Activated naive CD8-positive, alpha-beta T cell treated with anti-CD3 and anti-CD28 coated beads for 36 hours (primary cell): ENCODE results near the gene ESRP2. TPM values are rescaled to one million over a fixed set of nuclear protein-coding genes. Genes with fewer than 3 reads are reported as not detected.

Experiments used
- DNase-seq: peaks from one replicate; pipeline ENCODE4 v3.0.0; 2021
- H3K27ac Mint-ChIP-seq: one replicate; pipeline ENCODE4 v1.8.0; 2022; ENCODE audit warnings: mild to moderate bottlenecking, moderate library complexity, mixed read lengths
- H3K27me3 Mint-ChIP-seq: one replicate; pipeline ENCODE4 v1.8.0; 2022; ENCODE audit warnings: mild to moderate bottlenecking, mixed read lengths
- H3K36me3 Mint-ChIP-seq: one replicate; pipeline ENCODE4 v1.8.0; 2021; ENCODE audit warnings: mild to moderate bottlenecking, mixed read lengths
- H3K4me1 Mint-ChIP-seq: one replicate; pipeline ENCODE4 v1.8.0; 2021; ENCODE audit warnings: mixed read lengths
- H3K4me3 Mint-ChIP-seq: one replicate; pipeline ENCODE4 v1.8.0; 2022; ENCODE audit warnings: mild to moderate bottlenecking, moderate library complexity, mixed read lengths
- H3K9me3 Mint-ChIP-seq: one replicate; pipeline ENCODE4 v1.8.0; 2022; ENCODE audit warnings: mixed read lengths
- total RNA-seq, 2 experiments: library from RNA; stranded (reverse); gene quantifications; one replicate each; pipeline ENCODE4 v1.2.3, GENCODE V29; 2021

Gene ESRP2
- total RNA-seq, 2 experiments from 2014 or later: 0.92 to 1.2 TPM

GRCh38 chr16:68251832-68252231 lies 15.9 kb upstream of the ESRP2 start:
- H3K4me3 Mint-ChIP-seq: no peak overlapping the region
- no peak overlapping the region for H3K27ac Mint-ChIP-seq
- H3K27me3 Mint-ChIP-seq: no peaks in the 10 kb centered on the region

GRCh38 chr16:68250951-68251350 lies 15.0 kb upstream of the ESRP2 start:
- Mint-ChIP-seq H3K27me3 (no peaks in the 10 kb centered on the region), H3K4me1 (peaks cover 20% of the 10 kb centered on the region), H3K36me3 (no peaks in the 10 kb centered on the region), H3K9me3 (no peaks in the 10 kb centered on the region), H3K27ac (peak overlapping the region; percentile 54), H3K4me3 (no peak overlapping the region)
- no peak for DNase-seq

More at GRCh38 chr16:68251832-68252231, 15.9 kb upstream of the ESRP2 start:
- H3K9me3 Mint-ChIP-seq: no peaks in the 10 kb centered on the region
- peaks cover 11% of the 10 kb centered on the region for H3K4me1 Mint-ChIP-seq
- DNase-seq: no peak
- peaks cover 2% of the 10 kb centered on the region for H3K36me3 Mint-ChIP-seq

- no peak for DNase-seq
- Mint-ChIP-seq H3K27me3 (no peaks in the 10 kb centered on the region), H3K36me3 (no peaks in the 10 kb centered on the region), H3K27ac (no peak overlapping the region), H3K4me3 (no peak overlapping the region), H3K4me1 (peaks cover 26% of the 10 kb centered on the region), H3K9me3 (no peaks in the 10 kb centered on the region)
Observed at GRCh38 chr16:68249371-68249770, 13.4 kb upstream of the ESRP2 start.

- no peaks in the 10 kb centered on the region for H3K36me3 Mint-ChIP-seq
- no peaks in the 10 kb centered on the region for H3K27me3 Mint-ChIP-seq
- no peak overlapping the region for H3K27ac Mint-ChIP-seq
- peaks cover 26% of the 10 kb centered on the region for H3K4me1 Mint-ChIP-seq
- no peak for DNase-seq
- H3K4me3 Mint-ChIP-seq: no peak overlapping the region
- H3K9me3 Mint-ChIP-seq: no peaks in the 10 kb centered on the region
Observed at GRCh38 chr16:68247932-68248331, 12.0 kb upstream of the ESRP2 start.

- Mint-ChIP-seq H3K4me1 (peaks cover 26% of the 10 kb centered on the region), H3K4me3 (no peak overlapping the region), H3K27me3 (no peaks in the 10 kb centered on the region), H3K36me3 (no peaks in the 10 kb centered on the region), H3K9me3 (no peaks in the 10 kb centered on the region), H3K27ac (no peak overlapping the region)
- no peak for DNase-seq
Observed at GRCh38 chr16:68247400-68247799, 11.5 kb upstream of the ESRP2 start.

GRCh38 chr16:68246666-68247065 lies 10.7 kb upstream of the ESRP2 start:
- H3K4me3 Mint-ChIP-seq: no peak overlapping the region
- H3K36me3 Mint-ChIP-seq: no peaks in the 10 kb centered on the region
- H3K4me1 Mint-ChIP-seq: peaks cover 24% of the 10 kb centered on the region
- no peaks in the 10 kb centered on the region for H3K27me3 Mint-ChIP-seq
- no peaks in the 10 kb centered on the region for H3K9me3 Mint-ChIP-seq
- DNase-seq: no peak
- H3K27ac Mint-ChIP-seq: no peak overlapping the region

GRCh38 chr16:68246121-68246520 lies 10.2 kb upstream of the ESRP2 start:
- H3K9me3 Mint-ChIP-seq: no peaks in the 10 kb centered on the region
- no peaks in the 10 kb centered on the region for H3K36me3 Mint-ChIP-seq
- H3K4me3 Mint-ChIP-seq: peak overlapping the region; percentile 98
- peaks cover 24% of the 10 kb centered on the region for H3K4me1 Mint-ChIP-seq
- no peak for DNase-seq
- H3K27ac Mint-ChIP-seq: no peak overlapping the region
- no peaks in the 10 kb centered on the region for H3K27me3 Mint-ChIP-seq

GRCh38 chr16:68244903-68245853 lies 9.3 kb upstream of the ESRP2 start, which contains the start of gene PLA2G15:
TSS of gene PLA2G15 (plus strand) at chr16:68245373. CDS start at chr16:68245427, 54 bp downstream.
- Mint-ChIP-seq H3K27ac (peak within 1 kb of the TSS; percentile 57), H3K36me3 (no peaks in the 10 kb centered on the region), H3K9me3 (no peaks in the 10 kb centered on the region), H3K4me3 (peak within 1 kb of the TSS; percentile 98), H3K27me3 (no peaks in the 10 kb centered on the region), H3K4me1 (peaks cover 24% of the 10 kb centered on the region)
- DNase-seq: peak; percentile 96

- no peak for DNase-seq
- Mint-ChIP-seq H3K9me3 (no peaks in the 10 kb centered on the region), H3K36me3 (no peaks in the 10 kb centered on the region), H3K4me3 (peak overlapping the region; percentile 98), H3K27me3 (no peaks in the 10 kb centered on the region), H3K4me1 (peaks cover 27% of the 10 kb centered on the region), H3K27ac (peak overlapping the region; percentile 57)
Observed at GRCh38 chr16:68244481-68244902, 8.6 kb upstream of the ESRP2 start.

GRCh38 chr16:68242926-68243858 lies 7.3 kb upstream of the ESRP2 start:
- Mint-ChIP-seq H3K9me3 (no peaks in the 10 kb centered on the region), H3K4me3 (peak overlapping the region; percentile 29), H3K27me3 (no peaks in the 10 kb centered on the region), H3K4me1 (peaks cover 29% of the 10 kb centered on the region), H3K36me3 (no peaks in the 10 kb centered on the region), H3K27ac (no peak overlapping the region)
- DNase-seq: no peak

GRCh38 chr16:68242085-68242484 lies 6.2 kb upstream of the ESRP2 start:
- H3K4me1 Mint-ChIP-seq: peaks cover 27% of the 10 kb centered on the region
- H3K36me3 Mint-ChIP-seq: no peaks in the 10 kb centered on the region
- H3K9me3 Mint-ChIP-seq: no peaks in the 10 kb centered on the region
- no peak overlapping the region for H3K4me3 Mint-ChIP-seq
- DNase-seq: no peak
- H3K27me3 Mint-ChIP-seq: no peaks in the 10 kb centered on the region
- H3K27ac Mint-ChIP-seq: no peak overlapping the region

- Mint-ChIP-seq H3K27me3 (no peaks in the 10 kb centered on the region), H3K36me3 (no peaks in the 10 kb centered on the region), H3K27ac (peak overlapping the region; percentile 93), H3K9me3 (no peaks in the 10 kb centered on the region), H3K4me3 (peak overlapping the region; percentile 87), H3K4me1 (peaks cover 26% of the 10 kb centered on the region)
- no peak for DNase-seq
Observed at GRCh38 chr16:68238029-68238345, 2.1 kb upstream of the ESRP2 start.

- Mint-ChIP-seq H3K9me3 (no peaks in the 10 kb centered on the region), H3K4me1 (peaks cover 30% of the 10 kb centered on the region), H3K36me3 (no peaks in the 10 kb centered on the region), H3K27me3 (no peaks in the 10 kb centered on the region), H3K4me3 (peak overlapping the region; percentile 87), H3K27ac (peak overlapping the region; percentile 93)
- DNase-seq: peak; percentile 92
Observed at GRCh38 chr16:68237243-68238028, 1.5 kb upstream of the ESRP2 start.

GRCh38 chr16:68236826-68237242 lies 907 bp upstream of the ESRP2 start:
- peaks cover 30% of the 10 kb centered on the region for H3K4me1 Mint-ChIP-seq
- no peaks in the 10 kb centered on the region for H3K9me3 Mint-ChIP-seq
- no peaks in the 10 kb centered on the region for H3K27me3 Mint-ChIP-seq
- H3K4me3 Mint-ChIP-seq: peak overlapping the region; percentile 87
- H3K36me3 Mint-ChIP-seq: no peaks in the 10 kb centered on the region
- peak; percentile 44 for DNase-seq
- H3K27ac Mint-ChIP-seq: peak overlapping the region; percentile 93
